SIG-M5 (cell line): ENCODE results near the gene AMIGO2.

Experiments
- DNase-seq: peaks from one replicate; lab custom pipeline; 2025; lab: John Stamatoyannopoulos, UW

The AMIGO2 gene

GRCh38 chr12:47033081-47033480, 46.7 kb downstream of the AMIGO2 start:
- no peak for DNase-seq

- no peak for DNase-seq
These were observed 47.1 kb downstream of the AMIGO2 start for GRCh38 chr12:47032644-47033043.

- no peak for DNase-seq
These were observed 49.9 kb downstream of the AMIGO2 start for GRCh38 chr12:47029903-47030302.

- DNase-seq = no peak
These were observed 50.6 kb downstream of the AMIGO2 start for GRCh38 chr12:47028981-47029708.

- no peak for DNase-seq
These were observed 51.6 kb downstream of the AMIGO2 start for GRCh38 chr12:47028186-47028585.
